ENCODE measurements around the gene HRH1. TPM values are rescaled to one million over a fixed set of nuclear protein-coding genes. Genes with fewer than 3 reads are reported as not detected.
A peak's percentile ranks its signal among the peaks of the same experiment; 100 is the strongest.

The HRH1 gene
- total and polyA plus RNA-seq, 10 of the 15 experiments (the other 5 are each of a cell fraction or from before 2014, with no cell fraction given) = not detected

DNA sequence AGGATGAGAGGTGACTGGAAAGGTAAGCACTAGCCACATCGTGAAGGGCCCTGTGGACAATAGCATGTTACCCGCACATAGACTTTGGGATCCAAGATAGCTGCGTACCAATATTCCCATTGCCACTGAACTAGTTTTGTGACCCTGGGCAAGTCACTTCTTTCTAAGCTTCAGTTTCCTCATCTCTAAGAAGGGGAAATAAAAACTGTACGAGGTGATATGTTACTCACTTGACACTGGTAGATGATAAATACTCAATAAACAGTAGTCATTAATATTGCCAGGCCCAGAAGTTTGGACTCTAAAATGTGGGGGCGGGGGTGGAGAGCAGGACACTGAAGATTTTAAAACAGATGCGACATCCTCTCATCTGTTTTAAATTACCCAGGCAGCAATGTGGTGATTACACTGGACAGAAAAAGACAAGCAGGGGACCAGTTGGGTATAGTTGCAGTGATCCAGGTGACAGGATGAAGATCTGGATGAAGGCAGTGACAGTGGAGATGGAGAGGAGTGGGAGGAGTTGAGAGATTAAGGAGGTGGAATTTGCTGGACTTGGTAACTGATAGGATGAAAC lies 120.4 kb downstream of the HRH1 start:
- ATAC-seq (no peak), DNase-seq (ENCODE audit: low read depth, low spot score) (no peak), FAIRE-seq (no peak)
- H2AFZ ChIP-seq (ENCODE audit: control insufficient read depth, low read depth, low read length) = no peak overlapping the region
- H4K20me1 ChIP-seq (ENCODE audit: control insufficient read depth, insufficient read depth) = no peaks in the 10 kb centered on the region
- H3K9ac ChIP-seq (ENCODE audit: control insufficient read depth, insufficient read depth, low read length) = no peak overlapping the region
- 95% methylated on average over 6 of the region's 6 CpGs for WGBS (ENCODE audit: insufficient coverage, insufficient replicate concordance, low lambda C conversion rate, missing lambda C conversion rate)
- H3K9me3 ChIP-seq (replicated peaks; ENCODE audit: control insufficient read depth, insufficient read depth, low read length) = peaks cover 2% of the 10 kb centered on the region; the same call in 1 of the 3 replicates
- in situ Hi-C loops (cut with MboI) (no loop called here), intact Hi-C loops (cut with micrococcal nuclease; ENCODE audit: unreplicated experiment) (no loop called here)
- ChIA-PET POLR2A (interaction anchor here (0.6 kb wide), 2 partner anchors 29 to 357 kb away, joined by 3 to 7 read pairs; no protein-coding TSS in a partner anchor), SMC1A (ENCODE audit: uncharacterized antibody, unreplicated experiment) (interaction anchor here (3.7 kb wide), 1 partner anchor 14 kb away, joined by 73 read pairs; no protein-coding TSS in a partner anchor), RAD21 (ENCODE audit: unreplicated experiment) (interaction anchor here (3.7 kb wide), 1 partner anchor 14 kb away, joined by 38 read pairs; no protein-coding TSS in a partner anchor), CTCF (interaction anchor here (0.9 to 3.4 kb wide), 3 partner anchors 8 to 60 kb away, joined by 3 to 32 read pairs (median 10); no protein-coding TSS in a partner anchor)
- BruUV-seq (replicated peaks) = no TSS peak
- H3K27ac ChIP-seq (ENCODE audit: control insufficient read depth, insufficient read depth) = no peak overlapping the region
- H3K79me2 ChIP-seq (ENCODE audit: control insufficient read depth, insufficient read depth, low read length) = peaks cover 31% of the 10 kb centered on the region
- no peak overlapping the region for H3K4me3 ChIP-seq
- TF ChIP-seq CBX3 (IDR thresholded peaks at IDR 0.05; ENCODE audit: borderline replicate concordance, low read depth) (no peak), SP1 (IDR thresholded peaks at IDR 0.05; ENCODE audit: low read depth, low read length) (no peak), IKZF1 (conservative IDR thresholded peaks at IDR 0.05) (no peak), RELB (IDR thresholded peaks at IDR 0.05; ENCODE audit: low read depth) (no peak), RB1 (IDR thresholded peaks at IDR 0.05; ENCODE audit: borderline replicate concordance) (no peak), ZBTB11 (CRISPR knock-in tag; IDR thresholded peaks at IDR 0.05) (no peak), JUND (IDR thresholded peaks at IDR 0.05; ENCODE audit: low read depth, low read length) (no peak), RAD51 (IDR thresholded peaks at IDR 0.05) (no peak), RCOR1 (conservative IDR thresholded peaks at IDR 0.05; ENCODE audit: low read depth, low read length) (no peak), HCFC1 (IDR thresholded peaks at IDR 0.05; ENCODE audit: low read length) (no peak), LARP7 (IDR thresholded peaks at IDR 0.05) (no peak), SMAD5 (IDR thresholded peaks at IDR 0.05; ENCODE audit: low read depth) (no peak), RUNX3 (IDR thresholded peaks at IDR 0.05; ENCODE audit: low read length) (no peak)
- TF ChIP-seq, protein P1, sequence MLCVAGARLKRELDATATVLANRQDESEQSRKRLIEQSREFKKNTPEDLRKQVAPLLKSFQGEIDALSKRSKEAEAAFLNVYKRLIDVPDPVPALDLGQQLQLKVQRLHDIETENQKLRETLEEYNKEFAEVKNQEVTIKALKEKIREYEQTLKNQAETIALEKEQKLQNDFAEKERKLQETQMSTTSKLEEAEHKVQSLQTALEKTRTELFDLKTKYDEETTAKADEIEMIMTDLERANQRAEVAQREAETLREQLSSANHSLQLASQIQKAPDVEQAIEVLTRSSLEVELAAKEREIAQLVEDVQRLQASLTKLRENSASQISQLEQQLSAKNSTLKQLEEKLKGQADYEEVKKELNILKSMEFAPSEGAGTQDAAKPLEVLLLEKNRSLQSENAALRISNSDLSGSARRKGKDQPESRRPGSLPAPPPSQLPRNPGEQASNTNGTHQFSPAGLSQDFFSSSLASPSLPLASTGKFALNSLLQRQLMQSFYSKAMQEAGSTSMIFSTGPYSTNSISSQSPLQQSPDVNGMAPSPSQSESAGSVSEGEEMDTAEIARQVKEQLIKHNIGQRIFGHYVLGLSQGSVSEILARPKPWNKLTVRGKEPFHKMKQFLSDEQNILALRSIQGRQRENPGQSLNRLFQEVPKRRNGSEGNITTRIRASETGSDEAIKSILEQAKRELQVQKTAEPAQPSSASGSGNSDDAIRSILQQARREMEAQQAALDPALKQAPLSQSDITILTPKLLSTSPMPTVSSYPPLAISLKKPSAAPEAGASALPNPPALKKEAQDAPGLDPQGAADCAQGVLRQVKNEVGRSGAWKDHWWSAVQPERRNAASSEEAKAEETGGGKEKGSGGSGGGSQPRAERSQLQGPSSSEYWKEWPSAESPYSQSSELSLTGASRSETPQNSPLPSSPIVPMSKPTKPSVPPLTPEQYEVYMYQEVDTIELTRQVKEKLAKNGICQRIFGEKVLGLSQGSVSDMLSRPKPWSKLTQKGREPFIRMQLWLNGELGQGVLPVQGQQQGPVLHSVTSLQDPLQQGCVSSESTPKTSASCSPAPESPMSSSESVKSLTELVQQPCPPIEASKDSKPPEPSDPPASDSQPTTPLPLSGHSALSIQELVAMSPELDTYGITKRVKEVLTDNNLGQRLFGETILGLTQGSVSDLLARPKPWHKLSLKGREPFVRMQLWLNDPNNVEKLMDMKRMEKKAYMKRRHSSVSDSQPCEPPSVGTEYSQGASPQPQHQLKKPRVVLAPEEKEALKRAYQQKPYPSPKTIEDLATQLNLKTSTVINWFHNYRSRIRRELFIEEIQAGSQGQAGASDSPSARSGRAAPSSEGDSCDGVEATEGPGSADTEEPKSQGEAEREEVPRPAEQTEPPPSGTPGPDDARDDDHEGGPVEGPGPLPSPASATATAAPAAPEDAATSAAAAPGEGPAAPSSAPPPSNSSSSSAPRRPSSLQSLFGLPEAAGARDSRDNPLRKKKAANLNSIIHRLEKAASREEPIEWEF (IDR thresholded peaks at IDR 0.05; ENCODE audit: insufficient replicate concordance, low read depth, low read length) = no peak
- H3K4me1 ChIP-seq (ENCODE audit: control insufficient read depth, insufficient read depth, low read length) = peaks cover 7% of the 10 kb centered on the region
- peaks cover 0 to 6% of the 10 kb centered on the region in 2 experiments; a peak in 2 of 4 replicates for H3K36me3 ChIP-seq (ENCODE audit: control insufficient read depth in 2 of 2, insufficient read depth in 2 of 2, low read length in 1 of 2)
- H3K27me3 ChIP-seq (replicated peaks in 1 of 2; ENCODE audit: control insufficient read depth in 2 of 2, insufficient read depth in 2 of 2, low read length in 1 of 2) = no peaks in the 10 kb centered on the region
- H3K4me2 ChIP-seq (ENCODE audit: control insufficient read depth, insufficient read depth) = peak overlapping the region; percentile 93; the same call in 1 of the 2 replicates
